Spleen (tissue), 11 donors: ENCODE measurements around the gene NFE2. TPM values are rescaled to one million over a fixed set of nuclear protein-coding genes. Genes with fewer than 3 reads are reported as not detected.
"Not testable (repeated sequence)": the region's sequence is repeated elsewhere in the genome, so short reads cannot be mapped to it uniquely, and the experiment has no call there.

ENCODE experiments used
- DNase-seq: peaks from one replicate; pipeline ENCODE4 v3.0.0-alpha.2; 2020
- H3K27ac ChIP-seq, 8 donors: fragments of 200-600 bp; sonication (generic) in 7 of 8; 1 replicate in 4 of 8; 2 replicates in 4 of 8; pipeline versions ENCODE4 v1.5.0 to v1.8.0; 2016 to 2021; ENCODE audit warnings: inconsistent platforms in 4 of 8, mild to moderate bottlenecking in 4 of 8, moderate library complexity in 1 of 8
- H3K27me3 ChIP-seq, 7 donors: fragments of 200-600 bp; sonication (generic) in 6 of 7; replicated peaks in 1 of 7; 1 replicate in 4 of 7; 2 replicates in 3 of 7; pipeline versions ENCODE4 v1.5.0 to v1.8.0; 2016 to 2021; ENCODE audit warnings: inconsistent platforms in 3 of 7, mild to moderate bottlenecking in 1 of 7
- H3K36me3 ChIP-seq, 6 donors: fragments of 200-600 bp; sonication (generic) in 5 of 6; 1 replicate in 4 of 6; 2 replicates in 2 of 6; pipeline versions ENCODE4 v1.5.0 to v1.8.0; 2016 to 2021; ENCODE audit warnings: inconsistent platforms in 2 of 6
- H3K4me1 ChIP-seq, 6 donors: fragments of 200-600 bp; sonication (generic) in 5 of 6; 1 replicate in 3 of 6; 2 replicates in 3 of 6; pipeline versions ENCODE4 v1.5.0 to v1.8.0; 2016 to 2021; ENCODE audit warnings: inconsistent platforms in 3 of 6
- H3K4me3 ChIP-seq, 8 donors: fragments of 200-600 bp; sonication (generic) in 7 of 8; 1 replicate in 4 of 8; 2 replicates in 4 of 8; pipeline versions ENCODE4 v1.5.0 to v1.8.0; 2016 to 2021; ENCODE audit warnings: inconsistent platforms in 4 of 8, mild to moderate bottlenecking in 4 of 8, moderate library complexity in 2 of 8
- H3K9me3 ChIP-seq, 8 donors: fragments of 200-600 bp; sonication (generic) in 7 of 8; 1 replicate in 4 of 8; 2 replicates in 4 of 8; pipeline versions ENCODE4 v1.5.0 to v1.8.0; 2016 to 2021; ENCODE audit warnings: inconsistent platforms in 4 of 8
- CTCF ChIP-seq, 11 experiments: fragments of 200-600 bp in 7 of 11; fragments of 450-650 bp in 4 of 11; sonication (generic) in 4 of 11; IDR thresholded peaks in 8 of 11; conservative IDR thresholded peaks in 3 of 11; 1 replicate in 7 of 11; 2 replicates in 4 of 11; pipeline versions ENCODE4 v1.4.0 to v1.8.0; 2016 to 2021; ENCODE audit warnings: antibody characterized with exemption in 11 of 11, inconsistent platforms in 4 of 11, mild to moderate bottlenecking in 1 of 11
- POLR2A ChIP-seq, 3 donors: fragments of 450-650 bp; IDR thresholded peaks; one replicate each; pipeline ENCODE4 v1.5.1; 2017; ENCODE audit warnings: antibody characterized with exemption in 3 of 3, mild to moderate bottlenecking in 1 of 3
- POLR2AphosphoS5 ChIP-seq, 3 donors: sonication (generic); formaldehyde crosslinking; IDR thresholded peaks; one replicate each; pipeline ENCODE4 v1.5.1; 2017; ENCODE audit warnings: antibody characterized with exemption in 3 of 3
- WGBS, 5 donors: extraction: QIAGEN DNeasy Blood & Tissue Kit in 3 of 5; methylation state at CpG; one replicate each; pipeline versions ENCODE4 v1.1.5 to v1.1.7; 2013 to 2018; 5-methylcytosine and 5-hydroxymethylcytosine counted together
- intact Hi-C: fragments of 100-400 bp; cut with DNase I; formaldehyde crosslinking; loops from one replicate; pipeline ENCODE4 v1.15.0; 2023; ENCODE audit warnings: low total_unique reads
- polyA plus RNA-seq, 3 donors: library from polyadenylated mRNA; stranded (reverse); fragments of 200-250 nt; gene quantifications; one replicate each; pipeline ENCODE4 v1.2.1, GENCODE V29; 2013
- total RNA-seq, 7 donors: library from RNA; depleted of rRNA in 3 of 7; stranded (reverse); fragments of >200 nt in 3 of 7; fragmentation: NEBNext Ultra II Directional in 4 of 7; extraction: Animal tissue kit (Norgen Biotek cat#: 25700) in 4 of 7; gene quantifications; one replicate each; pipeline versions ENCODE4 v1.1.0 to v1.2.1, GENCODE V29; 2016 to 2021
- donor health status: healthy with polysubstance abuse.
- donor health status: DM: no; HTN: no; CAD: no; lungs with moderate emphysema.
- donor health status: DM: no; HTN: no; CAD: no.
- donor health status: Bipolar disorder and iron deficiency.
- donor health status: healthy.
- donor health status: DM: no; HTN: no; CAD: no.
- donor health status: DM: yes; HTN: yes; CAD: no.

The NFE2 gene
- total and polyA plus RNA-seq, 10 donors: 2.4 to 93.7 (median 24.7) TPM

GRCh38 chr12:54330442-54330841 is 29.6 kb upstream of the NFE2 start:
- Histone ChIP-seq H3K36me3 (peaks cover 0 to 32% (median 7%) of the 10 kb centered on the region in 6 donors), H3K27ac (peak overlapping the region in 5 of 8 donors; percentile 27 to 71 (median 38)), H3K4me3 (no peak overlapping the region), H3K27me3 (no peaks in the 10 kb centered on the region), H3K9me3 (no peaks in the 10 kb centered on the region), H3K4me1 (peaks cover 40 to 99% (median 69%) of the 10 kb centered on the region in 6 donors)
- TF ChIP-seq POLR2AphosphoS5 (IDR thresholded peaks at IDR 0.05): no peak
- TF ChIP-seq POLR2A (IDR thresholded peaks at IDR 0.05): no peak
- TF ChIP-seq CTCF (IDR thresholded peaks at IDR 0.05 in 8 of 11, conservative IDR thresholded peaks at IDR 0.05 in 3 of 11): no peak
- WGBS, 5 donors: 79 to 91% (median 86%) methylated on average over 3 of the region's 3 CpGs
- no peak for DNase-seq
- intact Hi-C loops: no loop called here

DNA sequence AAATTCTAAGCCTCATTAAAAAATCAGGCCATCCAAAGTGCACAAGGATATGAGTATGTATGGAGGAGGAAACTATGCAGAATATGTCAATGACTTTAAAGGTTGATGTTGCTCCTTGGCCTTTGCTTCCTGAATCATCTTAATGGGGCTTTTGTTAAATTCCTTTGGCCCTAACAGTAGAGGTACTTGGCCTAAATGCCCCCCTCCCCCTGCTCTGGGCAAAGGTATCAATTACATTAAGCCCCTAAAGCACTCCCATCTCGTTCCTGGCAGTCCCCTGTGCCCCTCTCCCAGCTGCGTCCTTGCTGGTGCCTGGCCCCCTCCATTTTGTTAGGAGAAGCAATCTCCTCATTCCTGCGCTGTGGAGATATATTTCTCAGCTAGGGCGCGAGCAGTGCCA is 28.9 kb upstream of the NFE2 start:
- Histone ChIP-seq H3K4me3 (no peak overlapping the region), H3K36me3 (peaks cover 0 to 32% (median 7%) of the 10 kb centered on the region in 6 donors), H3K27me3 (no peaks in the 10 kb centered on the region), H3K27ac (peak overlapping the region in 3 of 8 donors; percentile 36 to 71 (median 66)), H3K9me3 (no peaks in the 10 kb centered on the region), H3K4me1 (peaks cover 37 to 96% (median 68%) of the 10 kb centered on the region in 6 donors)
- intact Hi-C loops: no loop called here
- TF ChIP-seq POLR2AphosphoS5 (IDR thresholded peaks at IDR 0.05) (no peak), CTCF (IDR thresholded peaks at IDR 0.05 in 8 of 11, conservative IDR thresholded peaks at IDR 0.05 in 3 of 11) (no peak), POLR2A (IDR thresholded peaks at IDR 0.05) (no peak)
- WGBS, 5 donors: 79 to 91% (median 86%) methylated on average over 5 of the region's 5 CpGs
- no peak for DNase-seq

DNA sequence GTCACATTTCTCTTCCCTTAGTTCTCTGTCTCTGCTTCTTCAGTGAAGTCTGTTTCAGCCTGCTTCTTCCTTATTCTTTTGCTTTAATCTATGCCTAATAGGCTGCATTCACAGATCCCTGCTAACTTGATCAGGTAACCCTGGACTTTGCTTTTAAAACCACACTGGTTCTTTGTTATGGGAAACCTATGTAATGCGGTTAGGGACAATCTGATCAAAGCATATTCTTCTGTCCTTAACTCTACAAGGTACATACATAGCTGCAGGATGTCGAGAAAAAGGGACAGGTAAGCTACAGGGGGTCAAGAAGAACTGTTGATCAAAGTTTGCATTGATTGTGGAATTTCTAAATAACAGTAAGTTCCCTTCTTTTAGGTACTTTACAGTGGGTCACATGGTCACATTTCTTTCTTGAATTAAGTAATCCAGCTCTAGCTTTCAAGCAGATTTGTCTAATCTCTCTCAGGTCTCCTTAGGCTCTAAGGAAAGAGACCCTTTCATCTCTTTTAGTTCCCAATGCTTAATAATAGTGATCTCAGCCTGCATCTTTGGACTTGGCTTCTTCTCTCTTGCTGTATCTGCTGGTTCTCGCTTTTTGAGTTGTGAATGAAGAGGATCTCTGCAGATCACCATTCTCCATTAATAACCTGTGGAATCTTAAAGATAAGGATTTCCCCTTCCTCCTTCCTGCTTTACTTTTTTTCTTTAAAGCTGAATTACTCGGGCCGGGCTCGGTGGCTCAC is 28.0 kb upstream of the NFE2 start:
- no peak for TF ChIP-seq POLR2AphosphoS5 (IDR thresholded peaks at IDR 0.05)
- no peak for TF ChIP-seq POLR2A (IDR thresholded peaks at IDR 0.05)
- no peak for TF ChIP-seq CTCF (IDR thresholded peaks at IDR 0.05 in 8 of 11, conservative IDR thresholded peaks at IDR 0.05 in 3 of 11)
- peaks cover 0 to 30% (median 7%) of the 10 kb centered on the region in 6 donors for H3K36me3 ChIP-seq
- 84 to 91% (median 87%) methylated on average over 6 of the region's 6 CpGs for WGBS, 5 donors
- no peaks in the 10 kb centered on the region for H3K9me3 ChIP-seq
- peak overlapping the region in 3 of 8 donors; percentile 36 to 66 (median 46) for H3K27ac ChIP-seq
- no peak for DNase-seq
- no peak overlapping the region for H3K4me3 ChIP-seq
- no peaks in the 10 kb centered on the region for H3K27me3 ChIP-seq
- H3K4me1 ChIP-seq: peaks cover 37 to 94% (median 69%) of the 10 kb centered on the region in 6 donors
- intact Hi-C loops: no loop called here

DNA sequence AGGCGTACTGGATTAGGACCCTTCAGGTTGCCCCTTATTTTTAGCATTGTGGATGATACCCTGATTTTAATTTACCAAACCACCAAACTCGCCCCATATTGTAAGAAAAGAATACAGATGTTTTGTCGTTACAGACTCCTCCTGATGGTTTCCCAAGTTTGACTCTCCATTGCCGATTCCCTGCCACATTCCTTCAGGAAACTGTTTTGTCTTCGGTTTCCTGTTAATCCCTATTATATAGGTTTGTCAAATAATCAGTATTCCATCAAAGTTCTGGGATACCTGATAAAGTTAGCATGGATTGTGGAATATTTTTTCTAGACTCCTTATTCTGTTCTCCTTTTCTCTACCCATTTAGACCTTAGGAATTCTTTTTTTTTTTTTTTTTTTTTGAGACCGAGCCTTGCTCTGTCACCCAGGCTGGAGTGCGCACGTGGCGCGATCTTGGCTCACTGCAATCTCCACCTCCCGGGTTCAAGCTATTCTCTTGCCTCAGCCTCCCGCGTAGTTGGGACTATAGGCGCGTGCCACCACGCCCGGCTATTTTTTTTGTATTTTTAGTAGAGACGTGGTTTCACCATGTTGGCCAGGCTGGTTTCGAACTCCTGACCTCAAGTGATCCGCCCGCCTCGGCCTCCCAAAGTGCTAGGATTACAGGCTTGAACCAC is 24.8 kb upstream of the NFE2 start:
- H3K9me3 ChIP-seq, H3K27me3 ChIP-seq, DNase-seq, intact Hi-C loops: not testable (repeated sequence)
- 54 to 61% (median 55%) methylated on average over 22 of the region's 22 CpGs for WGBS, 5 donors
- Histone ChIP-seq H3K27ac (peak overlapping the region; percentile 82 to 92 (median 86)), H3K4me3 (peak overlapping the region; percentile 61 to 87 (median 74)), H3K36me3 (peaks cover 0 to 19% (median 7%) of the 10 kb centered on the region in 6 donors), H3K4me1 (peaks cover 23 to 71% (median 52%) of the 10 kb centered on the region in 6 donors)
